Measurements from ENCODE around the gene TMEM109.

Gene TMEM109

DNA sequence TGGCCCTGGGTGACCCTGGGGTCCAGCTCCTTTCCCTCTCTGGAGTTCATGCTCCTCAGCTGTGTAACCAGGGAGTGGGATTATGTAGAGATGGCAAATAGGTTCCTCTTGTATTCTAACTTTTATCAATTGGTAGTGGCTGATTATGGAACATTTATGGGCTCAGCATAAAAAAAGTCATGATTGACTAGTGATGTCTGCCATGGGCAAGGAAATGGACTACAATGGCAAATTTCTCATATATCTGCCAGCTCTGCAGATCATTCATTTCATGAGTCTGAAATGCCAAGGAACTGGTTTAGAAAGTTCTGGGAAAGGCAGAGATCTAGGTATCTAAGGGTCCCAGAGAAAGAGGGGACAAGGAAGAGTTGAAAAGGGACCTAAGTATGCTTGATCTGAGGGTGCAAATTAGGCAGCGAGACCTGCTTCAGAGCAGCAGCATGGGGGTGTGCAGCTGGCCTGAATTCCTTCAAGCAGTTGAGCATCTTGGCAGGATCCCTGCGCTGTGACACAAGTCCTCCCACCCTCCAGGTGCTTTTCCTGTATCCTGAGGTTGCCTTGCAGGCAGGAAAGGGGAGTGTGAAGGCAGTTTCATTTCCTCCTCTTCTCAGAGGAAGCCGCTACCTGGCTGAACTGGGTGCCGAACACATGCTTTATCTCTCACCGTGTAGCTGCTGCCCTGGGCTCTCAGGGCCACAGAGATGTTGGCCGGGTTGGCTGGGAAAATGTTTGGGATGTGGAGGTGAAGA is 27.6 kb downstream of the TMEM109 start:
- TF ChIP-seq CTCF (IDR thresholded peaks at IDR 0.05; ENCODE audit: low read depth, low read length, missing control alignments) = no peak
- no peak overlapping the region for H3K4me3 ChIP-seq (replicated peaks; ENCODE audit: low read depth, low read length)
- DNase-seq (ENCODE audit: extremely low read depth, low read depth) = no peak

DNA sequence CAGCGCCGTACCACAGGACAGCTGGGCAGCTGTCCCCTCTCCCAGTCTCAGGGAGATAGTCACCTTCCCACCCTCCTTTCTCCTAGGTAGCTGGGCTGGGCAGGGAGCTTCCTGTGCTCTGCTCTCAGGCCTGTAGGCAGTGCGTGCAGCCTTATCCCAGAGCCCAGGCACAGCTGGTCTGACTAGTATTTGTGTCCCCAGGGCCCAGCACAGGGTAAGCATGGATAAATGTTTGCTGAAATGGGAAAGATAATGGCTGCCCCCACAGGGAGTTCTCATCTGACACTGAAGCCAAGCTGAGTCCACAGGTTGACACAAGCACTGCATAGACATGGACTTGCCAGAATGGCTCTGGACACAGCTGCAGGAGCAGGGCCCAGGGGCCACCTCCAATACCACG is 28.3 kb downstream of the TMEM109 start:
- no peak for DNase-seq (ENCODE audit: extremely low read depth, low read depth)
- H3K4me3 ChIP-seq (replicated peaks; ENCODE audit: low read depth, low read length) = no peak overlapping the region
- TF ChIP-seq CTCF (IDR thresholded peaks at IDR 0.05; ENCODE audit: low read depth, low read length, missing control alignments) = no peak

DNA sequence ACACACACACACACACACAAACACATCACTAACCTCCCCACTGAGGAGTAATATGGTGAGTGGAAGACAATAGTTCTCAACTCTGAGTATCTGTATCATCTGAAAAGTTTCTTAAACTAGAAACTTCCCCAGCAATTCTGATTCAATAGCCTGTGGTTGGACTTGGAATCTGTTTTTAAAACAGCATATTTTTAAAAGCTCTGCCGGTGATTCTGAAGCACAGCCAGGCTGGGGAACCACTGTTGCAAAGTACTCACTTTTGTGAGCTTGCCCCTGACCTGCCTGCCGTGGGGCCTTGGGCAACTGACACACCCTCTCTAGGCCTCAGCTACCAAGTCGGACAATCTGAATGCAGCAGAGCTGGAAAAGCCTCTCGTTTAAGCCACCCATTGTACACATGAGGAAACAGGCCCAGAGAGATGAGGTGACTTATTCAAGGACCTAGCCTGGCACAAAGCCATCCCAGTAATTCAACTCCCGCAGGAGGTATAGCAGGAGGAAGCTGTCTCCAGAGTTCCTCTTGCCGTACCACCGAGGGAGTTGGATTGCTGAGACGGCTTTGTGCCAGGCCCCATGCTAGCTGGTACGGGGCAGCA is 29.1 kb downstream of the TMEM109 start:
- H3K4me3 ChIP-seq (replicated peaks; ENCODE audit: low read depth, low read length) = no peak overlapping the region
- no peak for DNase-seq (ENCODE audit: extremely low read depth, low read depth)
- TF ChIP-seq CTCF (IDR thresholded peaks at IDR 0.05; ENCODE audit: low read depth, low read length, missing control alignments) = no peak

- peak; percentile 20 for TF ChIP-seq CTCF (IDR thresholded peaks at IDR 0.05; ENCODE audit: low read depth, low read length, missing control alignments)
Measured at GRCh38 chr11:60944490-60945294, 30.7 kb downstream of the TMEM109 start.

GRCh38 chr11:60945295-60945667 is 31.3 kb downstream of the TMEM109 start:
- DNase-seq (ENCODE audit: extremely low read depth, low read depth) = no peak
- H3K4me3 ChIP-seq (replicated peaks; ENCODE audit: low read depth, low read length) = no peak overlapping the region
- no peak for TF ChIP-seq CTCF (IDR thresholded peaks at IDR 0.05; ENCODE audit: low read depth, low read length, missing control alignments)

More at GRCh38 chr11:60944490-60945294, 30.7 kb downstream of the TMEM109 start:
- no peak overlapping the region for H3K4me3 ChIP-seq (replicated peaks; ENCODE audit: low read depth, low read length)
- no peak for DNase-seq (ENCODE audit: extremely low read depth, low read depth)

DNA sequence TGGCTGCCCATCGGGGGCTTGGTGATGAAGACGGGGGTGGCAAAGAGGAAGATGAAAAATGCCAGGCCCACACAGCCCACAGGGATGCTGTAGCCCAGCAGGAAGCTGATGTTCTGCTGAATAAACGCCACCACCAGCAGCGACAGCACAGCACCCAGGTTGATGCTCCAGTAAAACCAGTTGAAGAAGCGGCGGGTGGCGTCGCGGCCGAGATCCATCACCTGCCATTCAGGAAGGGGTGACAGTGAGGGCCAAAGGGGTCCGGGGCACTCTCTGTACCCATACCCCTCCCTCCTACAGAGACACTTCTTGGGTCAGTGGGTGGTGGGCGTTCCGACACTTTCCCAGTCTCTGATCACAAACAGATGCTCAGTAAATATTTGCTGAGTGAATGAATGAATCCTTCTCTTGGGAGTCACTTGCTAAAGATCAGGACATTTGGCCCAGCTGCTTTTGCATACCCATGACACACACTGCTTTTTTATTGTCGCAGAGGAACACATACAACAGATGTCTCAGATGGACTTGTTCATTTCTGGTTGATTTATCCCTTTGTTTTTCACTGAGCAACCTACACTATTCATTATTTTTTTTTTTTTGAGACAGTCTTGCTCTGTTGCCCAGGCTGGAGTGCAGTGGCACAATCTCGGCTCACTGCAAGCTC is 32.8 kb downstream of the TMEM109 start:
- no peak for TF ChIP-seq CTCF (IDR thresholded peaks at IDR 0.05; ENCODE audit: low read depth, low read length, missing control alignments)
- no peak overlapping the region for H3K4me3 ChIP-seq (replicated peaks; ENCODE audit: low read depth, low read length)
- no peak for DNase-seq (ENCODE audit: extremely low read depth, low read depth)

All from HFF-Myc (cell line).